Measurements from ENCODE around the gene PSMB7.

DNA sequence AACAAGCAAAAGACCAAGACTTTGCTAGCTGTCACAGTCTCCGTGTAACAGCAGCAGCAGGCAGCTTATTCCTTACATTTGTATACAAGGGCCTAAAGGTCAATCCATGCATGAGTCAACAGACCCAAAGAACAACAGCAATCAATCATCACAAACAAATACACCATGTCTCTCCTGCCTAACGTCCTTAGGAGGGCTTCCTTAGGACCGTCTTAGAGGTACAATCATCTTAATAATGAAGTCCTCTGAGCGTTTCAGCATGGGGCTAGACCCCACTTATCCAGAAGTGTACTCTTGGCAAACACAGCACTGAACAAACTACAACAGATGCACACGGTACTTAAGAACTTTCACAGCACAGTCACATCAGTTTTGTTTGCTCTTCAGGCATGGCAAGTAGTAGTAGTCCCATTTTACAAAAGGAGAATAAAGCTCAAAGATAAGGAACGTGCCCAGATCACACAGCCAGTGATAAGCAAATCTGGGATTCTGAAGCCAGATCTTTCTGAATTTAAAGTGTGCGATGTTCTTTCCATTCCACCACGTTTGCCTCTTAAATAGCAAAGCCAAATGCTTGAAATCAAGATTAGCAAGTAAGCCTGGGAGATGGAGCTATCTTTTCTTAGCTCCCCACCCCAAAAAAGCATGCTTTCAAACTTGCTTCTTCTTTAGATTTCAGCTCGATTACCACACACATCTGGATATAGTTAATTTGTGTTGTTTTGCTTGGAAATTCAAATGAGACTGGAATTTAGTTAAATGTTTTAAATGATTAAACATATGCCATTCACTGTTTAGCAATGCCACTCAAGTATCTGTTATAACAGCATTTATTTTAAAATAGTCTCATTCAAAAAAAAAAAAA lies 24.2 kb downstream of the PSMB7 start:
- TF ChIP-seq, protein P1, sequence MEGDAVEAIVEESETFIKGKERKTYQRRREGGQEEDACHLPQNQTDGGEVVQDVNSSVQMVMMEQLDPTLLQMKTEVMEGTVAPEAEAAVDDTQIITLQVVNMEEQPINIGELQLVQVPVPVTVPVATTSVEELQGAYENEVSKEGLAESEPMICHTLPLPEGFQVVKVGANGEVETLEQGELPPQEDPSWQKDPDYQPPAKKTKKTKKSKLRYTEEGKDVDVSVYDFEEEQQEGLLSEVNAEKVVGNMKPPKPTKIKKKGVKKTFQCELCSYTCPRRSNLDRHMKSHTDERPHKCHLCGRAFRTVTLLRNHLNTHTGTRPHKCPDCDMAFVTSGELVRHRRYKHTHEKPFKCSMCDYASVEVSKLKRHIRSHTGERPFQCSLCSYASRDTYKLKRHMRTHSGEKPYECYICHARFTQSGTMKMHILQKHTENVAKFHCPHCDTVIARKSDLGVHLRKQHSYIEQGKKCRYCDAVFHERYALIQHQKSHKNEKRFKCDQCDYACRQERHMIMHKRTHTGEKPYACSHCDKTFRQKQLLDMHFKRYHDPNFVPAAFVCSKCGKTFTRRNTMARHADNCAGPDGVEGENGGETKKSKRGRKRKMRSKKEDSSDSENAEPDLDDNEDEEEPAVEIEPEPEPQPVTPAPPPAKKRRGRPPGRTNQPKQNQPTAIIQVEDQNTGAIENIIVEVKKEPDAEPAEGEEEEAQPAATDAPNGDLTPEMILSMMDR (IDR thresholded peaks at IDR 0.05 in 4 of 5, conservative IDR thresholded peaks at IDR 0.05 in 1 of 5) = no peak
- no peak for TF ChIP-seq POLR2A (IDR thresholded peaks at IDR 0.05)

Measured in gastrocnemius medialis (tissue), 4 donors.